NT2/D1 (cell line): Measurements from ENCODE around the gene PTGER3.

Experiments
- SUZ12 ChIP-seq: IDR thresholded peaks from 2 replicates; pipeline ENCODE4 v1.6.1; 2011; ENCODE audit not compliant: insufficient read length, insufficient read depth; ENCODE audit errors: extremely low read depth
- YY1 ChIP-seq: IDR thresholded peaks from 2 replicates; pipeline ENCODE4 v1.6.1; 2011; ENCODE audit not compliant: insufficient read length, insufficient read depth
- ZNF274 ChIP-seq: IDR thresholded peaks from 2 replicates; pipeline ENCODE4 v1.6.1; 2011; ENCODE audit warnings: mild to moderate bottlenecking, low read depth, low read length

GRCh38 chr1:71080230-71080738 is 32.7 kb upstream of the PTGER3 start:
- TF ChIP-seq ZNF274 (no peak), YY1 (no peak), SUZ12 (no peak)
